GM18868 (cell line): ENCODE data around the gene RDH5.
A peak's percentile ranks its signal among the peaks of the same experiment; 100 is the strongest.

Source experiments
- ATAC-seq: cut with Tn5 transposase; IDR thresholded peaks from one replicate; pipeline ENCODE4 v1.9.1; 2021; ENCODE audit warnings: mild to moderate bottlenecking, moderate library complexity; ENCODE audit not compliant: unreplicated experiment

RDH5 gene

DNA sequence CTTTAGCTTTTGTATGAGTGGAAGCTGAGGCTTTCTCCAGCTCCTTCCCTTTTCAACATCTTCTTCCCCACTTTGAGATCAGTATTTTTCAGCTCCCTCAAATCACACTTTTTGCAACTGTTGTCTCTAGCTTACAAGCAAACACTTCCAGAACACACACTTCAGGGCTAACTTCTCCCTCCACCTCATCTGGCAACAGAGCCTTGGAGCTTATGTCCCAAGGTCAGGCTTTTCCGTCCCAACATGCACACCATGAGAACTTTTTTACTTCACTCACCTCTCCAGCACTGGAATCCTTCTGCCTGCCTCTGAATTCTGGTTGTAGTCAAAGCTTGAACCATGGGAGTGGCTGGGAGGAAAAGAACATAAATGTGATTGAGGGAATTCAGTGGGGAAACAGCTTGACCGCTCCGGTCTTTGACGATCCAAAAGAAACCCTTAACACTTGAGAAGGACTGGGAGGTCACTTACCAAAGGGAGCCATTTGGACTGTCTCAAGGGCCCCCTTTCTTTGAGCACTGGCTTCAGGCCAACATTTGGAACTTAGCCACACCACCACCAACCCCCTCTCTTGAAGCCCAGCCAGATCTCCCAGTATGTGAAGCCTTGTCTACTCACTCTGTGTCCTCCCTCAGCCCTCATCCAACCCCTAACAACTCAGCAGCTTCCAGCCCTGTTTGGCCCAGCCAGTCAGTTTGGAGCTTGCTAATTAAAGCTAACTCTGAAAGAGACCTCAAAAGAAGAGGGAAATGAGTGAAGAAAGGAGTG is 8.2 kb upstream of the RDH5 start:
- ATAC-seq, result no peak

DNA sequence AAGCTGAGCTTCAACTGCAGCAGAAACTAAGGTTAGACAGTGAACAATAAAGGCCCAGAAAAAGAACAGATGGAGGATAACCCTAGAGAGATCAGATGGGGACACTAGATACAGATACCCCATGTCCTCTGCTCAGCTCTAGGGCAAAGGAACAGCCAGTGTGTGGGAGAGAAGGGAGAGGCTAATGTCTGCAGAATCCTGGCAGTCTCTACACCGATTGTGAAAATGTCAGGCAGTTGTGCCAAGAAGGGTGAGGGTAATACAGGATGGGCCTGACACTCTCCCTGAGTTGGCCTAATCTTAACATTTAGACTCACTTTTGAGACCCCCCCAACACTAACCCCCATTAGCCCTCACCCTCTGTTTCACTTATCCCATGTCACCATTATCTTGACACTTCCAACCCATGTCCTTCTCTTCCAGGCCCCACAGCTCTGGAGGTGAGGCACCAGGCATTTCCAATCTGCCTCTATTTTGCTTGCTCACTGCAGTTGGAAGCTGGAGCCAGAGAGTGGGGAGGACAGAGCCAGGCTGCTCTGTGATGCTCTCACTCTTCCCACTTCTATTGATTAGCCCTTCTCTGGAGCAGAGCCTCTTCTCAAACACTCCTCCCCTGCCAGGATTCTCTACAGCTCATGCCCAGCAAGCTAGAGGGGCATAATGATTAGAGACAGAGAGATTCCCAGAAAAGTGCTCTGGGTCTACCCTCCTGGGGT is 7.3 kb upstream of the RDH5 start:
- no peak for ATAC-seq

DNA sequence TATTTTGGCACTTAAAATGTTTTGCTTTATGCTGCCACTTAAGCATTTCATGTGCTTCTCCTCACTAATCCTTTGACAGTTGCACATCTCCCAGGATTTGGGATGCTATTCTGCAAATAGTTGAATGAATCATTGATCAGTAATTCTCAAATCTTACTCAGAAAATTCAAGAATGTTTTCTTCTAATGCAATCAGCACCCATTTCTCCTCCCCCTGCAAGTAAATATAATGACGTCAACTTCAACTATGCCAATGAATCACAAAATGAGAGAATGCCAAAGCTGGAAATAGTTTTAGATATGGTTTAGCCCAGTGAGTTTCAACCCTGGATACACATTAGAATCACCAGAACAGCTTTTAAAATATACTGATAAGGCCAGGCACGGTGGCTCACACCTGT is 6.5 kb upstream of the RDH5 start:
- ATAC-seq, result no peak

DNA sequence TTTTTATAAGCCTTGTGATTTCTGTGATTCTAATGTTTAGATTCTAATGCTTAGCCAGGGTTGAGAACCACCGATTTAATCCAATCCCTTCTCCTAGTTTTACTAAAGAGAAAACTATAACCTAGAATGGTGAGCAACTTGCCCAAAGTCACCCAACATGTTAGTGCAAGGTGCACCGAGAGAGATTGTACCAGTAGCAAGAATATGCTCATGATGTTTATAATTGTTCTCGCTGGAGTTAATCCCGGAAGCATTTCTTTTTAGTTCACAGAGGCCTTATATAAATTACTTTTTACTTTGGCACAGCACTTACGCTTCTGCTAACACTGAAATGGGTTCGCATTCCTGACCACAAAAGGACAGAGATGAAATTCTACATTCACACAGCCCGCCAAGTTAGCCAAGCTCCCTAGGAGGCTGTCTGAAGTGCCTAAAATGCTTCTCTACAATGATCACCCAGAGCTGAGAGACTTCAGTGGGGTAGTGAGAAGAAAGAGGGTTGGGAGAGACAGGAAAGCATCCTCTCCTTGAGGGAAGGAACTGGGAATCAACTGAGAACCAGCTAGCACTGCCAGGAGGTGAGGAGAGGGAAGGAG is 4.9 kb upstream of the RDH5 start:
- no peak for ATAC-seq

DNA sequence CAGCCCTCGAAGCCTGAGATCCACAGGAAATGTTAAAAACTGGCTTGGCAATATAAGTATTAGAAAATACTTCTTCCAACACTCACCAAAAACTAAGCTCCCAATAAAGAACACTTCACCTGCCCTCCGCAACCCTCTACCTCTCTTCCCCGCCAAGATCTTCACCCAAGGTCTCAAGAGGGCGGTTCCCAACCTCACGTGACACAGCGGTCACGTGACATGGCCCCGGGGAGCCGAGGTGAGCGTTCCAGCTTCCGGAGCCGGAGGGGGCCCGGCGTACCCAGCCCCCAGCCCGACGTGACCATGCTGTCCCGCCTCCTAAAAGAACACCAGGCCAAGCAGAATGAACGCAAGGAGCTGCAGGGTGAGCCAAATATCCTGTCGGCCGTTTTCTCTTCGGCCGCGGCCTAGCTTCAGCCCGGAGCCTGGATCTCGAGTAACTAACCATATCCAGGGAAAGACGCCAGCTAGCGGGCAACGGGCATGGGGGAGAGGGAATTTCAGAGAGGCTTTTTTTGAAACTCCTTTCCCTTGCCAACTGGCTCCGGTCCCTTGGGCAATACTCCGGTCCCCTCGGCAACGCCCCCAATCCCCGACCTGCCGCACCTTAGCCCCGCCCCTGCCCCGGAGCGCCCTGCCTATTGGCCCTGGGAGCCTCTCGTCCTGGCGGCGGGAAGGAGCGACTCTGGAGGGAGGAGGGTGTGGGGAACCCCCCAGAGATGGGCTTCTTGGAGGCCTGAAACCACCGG is 4.2 kb upstream of the RDH5 start, which contains the start of gene BLOC1S1:
BLOC1S1 (plus strand) TSS at position 214 of the 749 bp plus-strand sequence; CDS start at position 220, 6 bp downstream.
- peak; percentile 80 for ATAC-seq

DNA sequence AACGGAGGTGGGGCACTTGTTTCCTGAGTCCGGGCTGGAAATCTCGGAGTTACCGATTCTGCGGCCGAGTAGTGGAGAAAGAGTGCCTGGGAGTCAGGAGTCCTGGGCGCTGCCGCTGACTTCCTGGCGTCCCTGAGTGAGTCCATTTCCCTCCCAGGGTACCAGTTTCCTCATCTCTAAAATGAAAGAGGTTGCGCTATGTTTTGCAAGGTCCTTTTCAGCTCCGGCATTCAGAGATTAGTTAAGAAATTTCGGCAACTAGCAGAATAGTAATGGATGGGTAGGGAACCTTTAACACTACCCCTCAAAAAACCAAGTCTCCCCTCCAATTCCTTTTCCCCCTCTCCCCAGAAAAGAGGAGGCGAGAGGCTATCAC is 3.6 kb upstream of the RDH5 start:
- no peak for ATAC-seq

DNA sequence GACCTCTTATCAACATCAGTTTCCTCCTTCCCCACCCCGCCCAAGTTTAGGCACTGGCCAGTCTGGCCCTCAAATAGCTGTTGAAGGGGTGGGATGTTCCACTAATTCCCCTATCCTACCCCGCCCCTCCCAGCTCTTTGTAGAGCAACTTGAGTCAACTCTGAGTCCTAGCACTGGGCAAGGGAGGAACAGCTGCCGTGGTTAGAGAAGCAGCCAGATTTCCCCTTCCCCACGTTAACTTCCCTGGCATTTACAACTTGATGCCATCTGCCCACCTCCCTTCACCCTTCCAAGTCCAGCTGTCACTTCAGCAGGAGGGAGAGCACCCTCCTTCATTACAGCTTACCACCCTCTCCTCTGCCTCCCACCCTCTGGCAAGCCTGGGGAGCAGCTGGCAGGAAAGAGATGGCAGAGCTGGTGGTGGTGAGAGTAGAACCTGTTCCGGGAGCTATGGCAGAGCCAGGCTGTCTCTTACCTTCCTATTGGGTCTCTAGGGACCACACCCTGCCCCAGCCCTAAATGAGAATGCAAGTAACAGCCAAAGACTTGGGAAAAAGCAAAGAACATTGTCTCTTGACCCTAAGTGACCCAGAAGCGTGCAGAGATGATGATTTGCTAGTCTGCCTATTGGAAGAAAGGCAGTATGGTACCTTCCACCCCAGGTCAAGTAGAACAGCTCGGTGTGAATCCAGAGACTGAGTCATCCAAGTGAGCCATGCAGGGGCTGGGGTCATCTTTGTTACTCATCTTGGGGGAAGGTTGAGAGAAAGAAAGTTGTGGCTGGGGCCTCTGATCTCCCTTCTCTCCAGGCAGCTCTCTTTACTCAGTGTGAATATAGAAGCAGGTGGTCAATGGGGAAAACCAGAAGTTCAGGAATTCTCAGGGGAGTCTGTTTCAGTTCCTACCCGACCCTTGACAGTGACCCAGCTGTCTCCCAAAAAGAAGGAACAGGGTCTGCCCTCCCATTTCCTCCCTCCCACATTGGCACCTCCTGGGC is 2.9 kb upstream of the RDH5 start:
- ATAC-seq, result peak; percentile 34

DNA sequence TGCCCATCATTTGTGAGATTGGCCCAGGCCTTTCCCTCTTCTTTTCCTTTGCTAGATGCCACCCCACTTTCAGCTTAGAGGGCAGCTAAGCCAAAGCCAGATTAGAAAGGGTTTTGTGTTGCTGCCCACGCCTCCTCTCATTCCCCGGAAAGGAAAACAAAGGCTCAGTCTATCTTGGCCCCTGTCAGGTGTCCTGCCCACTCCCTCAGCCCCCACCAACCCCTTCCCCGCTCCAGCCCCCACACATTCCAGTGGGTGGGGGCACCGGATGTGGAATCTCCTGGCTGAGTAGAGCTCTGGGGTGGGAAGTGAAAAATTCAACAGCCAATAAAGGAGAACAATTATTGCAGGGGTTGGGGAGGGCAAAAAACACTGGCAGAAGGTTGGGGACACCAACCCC is 2.2 kb upstream of the RDH5 start:
- ATAC-seq, result no peak

DNA sequence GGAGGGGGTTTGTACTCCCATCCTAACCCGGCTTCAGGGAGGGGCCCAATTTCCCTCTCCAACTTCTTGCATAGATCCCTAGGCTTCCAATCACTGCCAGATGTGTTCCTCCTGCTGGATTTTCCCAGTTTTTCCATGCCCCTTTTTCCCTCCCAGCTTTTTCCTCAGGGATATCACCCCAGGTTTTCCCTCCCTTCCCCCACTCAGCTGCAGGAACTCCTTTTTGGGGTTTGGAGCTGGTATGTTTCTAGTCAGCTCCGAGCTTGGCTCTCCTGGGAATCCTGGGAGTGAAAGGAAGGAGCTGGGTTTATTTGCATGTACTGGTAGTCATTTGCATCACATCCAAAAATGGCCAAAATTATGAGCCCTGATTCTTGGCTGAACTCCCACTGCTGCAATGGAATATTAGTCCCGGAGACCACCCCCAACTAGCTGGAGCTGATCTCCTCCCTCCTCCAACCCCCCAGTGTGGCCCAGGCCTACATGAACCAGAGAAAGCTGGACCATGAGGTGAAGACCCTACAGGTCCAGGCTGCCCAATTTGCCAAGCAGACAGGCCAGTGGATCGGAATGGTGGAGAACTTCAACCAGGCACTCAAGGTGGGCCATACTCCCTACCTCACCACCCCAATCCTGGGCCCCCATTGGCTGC is 1.4 kb upstream of the RDH5 start:
- ATAC-seq, result no peak

DNA sequence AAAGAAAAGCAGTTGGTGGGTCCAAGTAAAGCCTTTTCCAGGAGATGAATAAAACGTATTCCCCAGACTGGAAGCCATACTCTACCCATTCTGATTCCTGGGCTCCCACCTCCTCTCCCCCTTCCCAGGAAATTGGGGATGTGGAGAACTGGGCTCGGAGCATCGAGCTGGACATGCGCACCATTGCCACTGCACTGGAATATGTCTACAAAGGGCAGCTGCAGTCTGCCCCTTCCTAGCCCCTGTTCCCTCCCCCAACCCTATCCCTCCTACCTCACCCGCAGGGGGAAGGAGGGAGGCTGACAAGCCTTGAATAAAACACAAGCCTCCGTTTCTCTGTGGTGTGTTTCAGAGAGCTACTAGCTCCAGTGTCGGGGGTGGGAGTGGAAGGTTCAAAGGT is 822 bp upstream of the RDH5 start:
- no peak for ATAC-seq

DNA sequence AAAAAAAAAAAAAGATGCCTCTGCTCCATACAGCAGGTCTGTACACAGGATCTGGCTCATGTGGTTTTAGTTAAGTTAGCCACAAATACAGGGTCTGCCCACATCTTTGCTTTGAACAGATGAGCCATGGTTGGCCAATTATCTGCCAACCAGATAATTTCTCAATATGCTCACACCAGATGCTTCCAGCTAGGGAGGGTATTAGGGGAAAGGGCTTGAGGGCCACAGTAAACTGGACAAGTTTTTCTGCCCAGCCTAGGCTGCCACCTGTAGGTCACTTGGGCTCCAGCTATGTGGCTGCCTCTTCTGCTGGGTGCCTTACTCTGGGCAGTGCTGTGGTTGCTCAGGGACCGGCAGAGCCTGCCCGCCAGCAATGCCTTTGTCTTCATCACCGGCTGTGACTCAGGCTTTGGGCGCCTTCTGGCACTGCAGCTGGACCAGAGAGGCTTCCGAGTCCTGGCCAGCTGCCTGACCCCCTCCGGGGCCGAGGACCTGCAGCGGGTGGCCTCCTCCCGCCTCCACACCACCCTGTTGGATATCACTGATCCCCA is 776 bp downstream of the RDH5 start:
- no peak for ATAC-seq

DNA sequence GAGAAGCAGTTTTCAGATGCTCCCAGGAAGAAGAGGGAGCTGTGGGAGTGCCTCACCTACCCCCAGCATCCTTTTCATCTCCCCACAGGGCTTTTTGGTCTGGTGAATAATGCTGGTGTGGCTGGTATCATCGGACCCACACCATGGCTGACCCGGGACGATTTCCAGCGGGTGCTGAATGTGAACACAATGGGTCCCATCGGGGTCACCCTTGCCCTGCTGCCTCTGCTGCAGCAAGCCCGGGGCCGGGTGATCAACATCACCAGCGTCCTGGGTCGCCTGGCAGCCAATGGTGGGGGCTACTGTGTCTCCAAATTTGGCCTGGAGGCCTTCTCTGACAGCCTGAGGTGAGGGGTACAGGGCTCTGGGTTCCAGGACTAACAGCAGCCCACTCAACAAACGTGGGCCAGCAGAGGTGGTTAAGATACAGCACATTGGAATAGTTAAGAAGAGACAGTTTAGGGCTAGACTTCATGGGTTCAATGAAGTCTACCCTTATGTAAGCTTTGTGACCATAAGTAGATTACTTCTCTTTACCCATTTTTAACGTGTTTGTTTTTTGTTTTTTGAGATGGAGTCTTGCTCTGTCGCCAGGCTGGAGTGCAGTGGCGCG is 1.5 kb downstream of the RDH5 start:
- no peak for ATAC-seq

DNA sequence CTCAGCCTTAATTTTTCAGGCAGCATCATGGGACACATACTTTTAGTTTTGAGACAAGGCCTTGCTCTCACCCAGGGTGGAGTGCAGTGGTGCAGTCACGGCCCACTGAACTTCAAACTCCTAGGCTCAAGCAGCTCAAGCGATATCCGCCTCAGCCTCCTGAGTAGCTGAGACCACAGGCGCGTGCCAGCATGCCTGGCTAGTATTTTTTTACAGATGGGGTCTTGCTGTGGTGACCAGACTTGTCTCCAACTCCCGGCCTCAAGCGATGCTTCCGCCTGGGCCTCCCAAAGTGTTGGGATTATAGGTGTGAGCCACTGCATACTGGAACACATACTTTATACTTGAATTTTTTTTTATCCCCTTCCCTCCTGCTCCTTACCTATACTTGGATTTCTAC is 2.8 kb downstream of the RDH5 start:
- ATAC-seq, result no peak

DNA sequence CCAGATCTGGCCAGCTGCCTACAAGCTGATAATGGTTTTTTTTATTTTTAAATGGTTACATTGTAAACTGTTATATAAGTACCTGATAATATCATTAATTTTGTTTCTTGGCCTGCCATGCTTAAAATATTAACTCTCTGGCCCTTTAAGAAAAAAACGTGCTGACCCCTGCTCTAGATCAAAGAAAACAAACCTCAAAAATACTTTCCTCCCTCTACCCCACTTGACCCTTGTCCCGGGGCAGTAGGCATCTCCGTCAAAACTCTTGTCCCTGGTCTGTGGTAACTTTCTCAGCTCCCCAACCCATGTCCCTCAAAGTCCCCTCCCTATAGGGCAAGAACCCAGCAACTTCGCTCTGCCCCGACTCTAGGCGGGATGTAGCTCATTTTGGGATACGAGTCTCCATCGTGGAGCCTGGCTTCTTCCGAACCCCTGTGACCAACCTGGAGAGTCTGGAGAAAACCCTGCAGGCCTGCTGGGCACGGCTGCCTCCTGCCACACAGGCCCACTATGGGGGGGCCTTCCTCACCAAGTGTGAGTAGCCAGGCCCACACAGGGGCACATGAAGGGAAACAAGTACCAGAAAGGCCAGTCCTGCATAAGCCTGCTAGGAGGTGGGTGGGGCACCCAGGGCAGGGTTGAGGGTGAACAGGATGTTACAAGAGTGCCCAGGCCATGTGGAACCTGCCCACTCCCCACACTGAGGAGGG is 3.5 kb downstream of the RDH5 start:
- no peak for ATAC-seq

DNA sequence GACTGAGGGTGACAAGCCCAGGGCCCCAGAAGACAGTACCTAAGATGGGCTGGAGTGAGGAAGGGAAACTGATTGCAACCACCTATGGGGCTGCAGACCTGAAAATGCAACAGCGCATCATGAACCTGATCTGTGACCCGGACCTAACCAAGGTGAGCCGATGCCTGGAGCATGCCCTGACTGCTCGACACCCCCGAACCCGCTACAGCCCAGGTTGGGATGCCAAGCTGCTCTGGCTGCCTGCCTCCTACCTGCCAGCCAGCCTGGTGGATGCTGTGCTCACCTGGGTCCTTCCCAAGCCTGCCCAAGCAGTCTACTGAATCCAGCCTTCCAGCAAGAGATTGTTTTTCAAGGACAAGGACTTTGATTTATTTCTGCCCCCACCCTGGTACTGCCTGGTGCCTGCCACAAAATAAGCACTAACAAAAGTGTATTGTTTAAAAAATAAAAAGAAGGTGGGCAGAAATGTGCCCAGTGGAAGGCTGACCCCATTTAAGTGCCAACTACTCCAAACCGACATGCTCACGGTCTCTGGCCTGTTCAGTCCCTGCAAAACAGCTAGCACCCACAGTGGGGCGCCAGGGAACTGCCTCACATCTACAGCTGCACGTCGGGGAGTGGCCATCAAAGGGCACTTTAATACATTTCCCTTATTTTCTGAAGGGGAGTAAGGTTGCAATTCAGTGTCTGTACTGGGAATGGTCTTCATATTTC is 4.2 kb downstream of the RDH5 start:
- ATAC-seq, result peak; percentile 41

DNA sequence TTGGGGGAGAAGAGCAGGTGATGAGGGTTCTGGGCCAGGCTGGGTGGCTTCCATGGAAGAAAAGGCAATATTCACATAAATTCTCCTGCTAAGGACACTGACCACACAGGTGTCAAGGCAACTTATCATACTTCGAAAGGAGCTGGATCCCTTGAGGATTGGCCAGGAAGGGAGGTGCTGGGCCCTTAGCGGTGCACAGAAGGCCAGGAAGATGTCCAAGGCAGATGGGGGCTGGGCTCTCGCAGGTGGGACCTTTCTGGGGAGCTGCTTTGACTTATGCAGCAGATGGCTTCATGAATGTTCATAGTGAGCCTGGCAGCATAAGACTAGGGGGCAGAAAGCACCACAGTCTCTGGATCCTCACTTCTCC is 4.7 kb downstream of the RDH5 start:
- no peak for ATAC-seq

DNA sequence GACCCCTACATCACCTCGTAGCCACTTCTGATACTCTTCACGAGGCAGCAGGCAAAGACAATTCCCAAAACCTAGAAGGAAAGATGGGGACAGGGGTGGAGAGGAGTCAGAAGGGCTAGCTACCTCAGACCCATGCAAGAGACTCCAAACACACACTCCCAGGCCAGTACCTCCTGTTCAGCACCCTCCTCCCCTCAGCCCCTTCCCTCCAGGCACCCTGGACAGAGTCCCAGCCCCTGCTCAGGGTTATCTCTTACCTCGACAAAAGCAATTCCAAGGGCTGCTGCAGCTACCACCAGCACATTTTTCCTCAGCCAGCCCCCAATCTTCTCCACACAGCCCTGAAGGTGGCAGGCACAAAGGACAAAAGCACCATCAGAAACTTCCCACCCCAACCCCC is 5.4 kb downstream of the RDH5 start:
- ATAC-seq, result no peak

DNA sequence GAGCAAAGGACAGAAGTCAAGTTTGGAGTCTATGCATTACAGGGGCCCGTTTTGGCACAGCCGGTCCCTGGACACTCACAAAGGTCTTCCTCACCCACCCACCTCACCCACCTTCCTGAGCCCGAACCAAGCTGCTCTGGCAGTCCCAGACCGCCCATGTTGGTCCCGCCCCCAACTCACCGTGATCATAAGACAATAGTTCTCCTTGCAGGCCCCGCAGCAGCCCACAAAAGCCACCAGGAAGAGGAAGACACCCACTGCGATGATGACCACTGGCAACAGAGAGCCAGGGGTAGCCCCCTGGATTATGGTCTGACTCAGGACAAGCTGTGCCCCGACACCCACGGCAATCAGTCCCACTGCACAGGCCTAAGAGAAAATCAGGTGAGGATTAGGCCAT is 6.8 kb downstream of the RDH5 start:
- ATAC-seq, result no peak
